ENCODE data around the gene ALG12.

ALG12 gene

GRCh38 chr22:49880281-49880680 is 38.0 kb downstream of the ALG12 start:
- Histone ChIP-seq H3K27me3 (replicated peaks; ENCODE audit: control insufficient read depth, insufficient read depth, low read length) (no peaks in the 10 kb centered on the region), H3K4me3 (replicated peaks; ENCODE audit: low read depth, low read length) (peak overlapping the region; percentile 33), H3K36me3 (ENCODE audit: control insufficient read depth, insufficient read depth, low read length) (peaks cover 1% of the 10 kb centered on the region)
- TF ChIP-seq CTCF (IDR thresholded peaks at IDR 0.05; ENCODE audit: insufficient read depth, low read length, poor library complexity, severe bottlenecking) = no peak
- no peak for DNase-seq (ENCODE audit: extremely low read depth, insufficient read length)

DNA sequence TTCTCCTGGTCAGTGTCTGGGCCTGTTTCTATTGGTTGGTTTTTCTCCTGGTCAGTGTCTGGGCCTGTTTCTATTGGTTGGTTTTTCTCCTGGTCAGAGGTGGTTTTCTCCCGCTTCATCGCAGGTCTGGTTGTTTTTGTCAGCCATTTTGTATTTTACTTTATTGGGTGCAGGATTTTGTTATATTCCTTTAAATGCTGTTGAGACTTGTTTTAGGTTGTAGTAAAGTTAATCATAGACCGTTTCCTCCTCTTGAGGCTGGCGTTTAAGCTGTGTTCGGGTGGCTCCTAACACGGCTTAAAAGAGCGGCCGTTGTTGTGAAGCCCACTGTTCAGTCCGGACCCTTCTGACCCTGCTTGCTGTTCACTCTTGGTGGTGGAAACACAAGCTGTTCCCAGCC is 38.4 kb downstream of the ALG12 start:
- no peak for TF ChIP-seq CTCF (IDR thresholded peaks at IDR 0.05; ENCODE audit: insufficient read depth, low read length, poor library complexity, severe bottlenecking)
- DNase-seq (ENCODE audit: extremely low read depth, insufficient read length) = no peak
- peaks cover 1% of the 10 kb centered on the region for H3K36me3 ChIP-seq (ENCODE audit: control insufficient read depth, insufficient read depth, low read length)

DNA sequence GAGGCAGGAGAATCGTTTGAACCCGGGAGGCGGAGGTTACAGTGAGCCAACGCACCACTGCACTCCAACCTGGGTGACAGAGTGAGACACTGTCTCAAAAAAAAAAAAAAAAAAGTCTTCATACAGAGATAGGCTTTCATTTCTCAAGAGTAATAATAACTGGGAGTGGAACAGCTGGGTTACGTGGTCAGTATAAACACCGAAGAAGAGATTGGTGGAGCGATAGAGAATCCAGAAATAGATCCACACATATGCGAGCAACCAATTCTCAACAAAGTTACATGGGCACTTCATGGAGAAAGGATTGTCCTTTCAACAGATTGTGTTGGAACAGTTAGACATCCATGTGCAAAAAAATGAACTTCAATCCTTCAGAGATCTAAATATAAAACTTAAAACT is 40.0 kb downstream of the ALG12 start:
- Histone ChIP-seq H3K36me3 (ENCODE audit: control insufficient read depth, insufficient read depth, low read length) (no peaks in the 10 kb centered on the region; the same call in none of the 2 replicates), H3K27me3 (replicated peaks; ENCODE audit: control insufficient read depth, insufficient read depth, low read length) (no peaks in the 10 kb centered on the region), H3K4me3 (replicated peaks; ENCODE audit: low read depth, low read length) (no peak overlapping the region)
- no peak for TF ChIP-seq CTCF (IDR thresholded peaks at IDR 0.05; ENCODE audit: insufficient read depth, low read length, poor library complexity, severe bottlenecking)
- no peak for DNase-seq (ENCODE audit: extremely low read depth, insufficient read length)

More for the DNA sequence above, 38.4 kb downstream of the ALG12 start:
- H3K4me3 ChIP-seq (replicated peaks; ENCODE audit: low read depth, low read length) = peak overlapping the region; percentile 33; the same call in 1 of the 2 replicates
- H3K27me3 ChIP-seq (replicated peaks; ENCODE audit: control insufficient read depth, insufficient read depth, low read length) = no peaks in the 10 kb centered on the region

- Histone ChIP-seq H3K4me3 (replicated peaks; ENCODE audit: low read depth, low read length) (no peak overlapping the region), H3K36me3 (ENCODE audit: control insufficient read depth, insufficient read depth, low read length) (no peaks in the 10 kb centered on the region; the same call in 1 of the 2 replicates), H3K27me3 (replicated peaks; ENCODE audit: control insufficient read depth, insufficient read depth, low read length) (no peaks in the 10 kb centered on the region)
- no peak for TF ChIP-seq CTCF (IDR thresholded peaks at IDR 0.05; ENCODE audit: insufficient read depth, low read length, poor library complexity, severe bottlenecking)
- no peak for DNase-seq (ENCODE audit: extremely low read depth, insufficient read length)
Observed at GRCh38 chr22:49877642-49878041, 40.6 kb downstream of the ALG12 start.

- DNase-seq (ENCODE audit: extremely low read depth, insufficient read length) = no peak
- H3K27me3 ChIP-seq (replicated peaks; ENCODE audit: control insufficient read depth, insufficient read depth, low read length) = no peaks in the 10 kb centered on the region
- H3K4me3 ChIP-seq (replicated peaks; ENCODE audit: low read depth, low read length) = no peak overlapping the region
- H3K36me3 ChIP-seq (ENCODE audit: control insufficient read depth, insufficient read depth, low read length) = no peaks in the 10 kb centered on the region; the same call in 1 of the 2 replicates
- TF ChIP-seq CTCF (IDR thresholded peaks at IDR 0.05; ENCODE audit: insufficient read depth, low read length, poor library complexity, severe bottlenecking) = no peak
Observed at GRCh38 chr22:49873228-49873940, 44.9 kb downstream of the ALG12 start.

Measured in GM06990 (cell line).